Measurements from ENCODE around the gene MYO9A. TPM values are rescaled to one million over a fixed set of nuclear protein-coding genes. Genes with fewer than 3 reads are reported as not detected.
A peak's percentile ranks its signal among the peaks of the same experiment; 100 is the strongest.

Gene MYO9A
- total RNA-seq, 1 donor from 2014 or later = 111 TPM

DNA sequence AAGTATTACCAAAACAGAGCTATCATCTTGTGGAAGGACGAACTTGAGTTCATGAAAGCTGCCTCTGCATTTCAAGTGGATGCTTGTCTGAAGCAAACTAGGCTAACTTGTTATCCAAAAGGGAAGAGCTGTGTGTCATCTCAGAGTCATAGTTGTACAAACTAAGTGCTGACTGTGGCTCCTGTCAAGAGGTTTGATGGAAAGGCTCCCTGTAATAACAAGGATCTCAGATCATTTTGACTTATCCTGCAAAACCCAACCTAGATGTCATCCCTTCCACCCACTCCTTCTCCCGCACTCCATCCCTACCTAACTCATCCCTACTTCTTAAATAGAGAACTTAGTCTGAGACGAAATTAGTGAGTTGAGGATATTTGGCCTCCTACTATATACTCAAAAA lies 196.8 kb downstream of the MYO9A start:
- no peaks in the 10 kb centered on the region for H3K36me3 Mint-ChIP-seq (ENCODE audit: unreplicated experiment)
- H3K4me1 Mint-ChIP-seq (ENCODE audit: low read depth, unreplicated experiment) = peaks cover 5% of the 10 kb centered on the region
- no peak overlapping the region for H3K27ac Mint-ChIP-seq (ENCODE audit: unreplicated experiment)
- peaks cover 1% of the 10 kb centered on the region for H3K27me3 Mint-ChIP-seq (ENCODE audit: unreplicated experiment)
- TF ChIP-seq, protein P1, sequence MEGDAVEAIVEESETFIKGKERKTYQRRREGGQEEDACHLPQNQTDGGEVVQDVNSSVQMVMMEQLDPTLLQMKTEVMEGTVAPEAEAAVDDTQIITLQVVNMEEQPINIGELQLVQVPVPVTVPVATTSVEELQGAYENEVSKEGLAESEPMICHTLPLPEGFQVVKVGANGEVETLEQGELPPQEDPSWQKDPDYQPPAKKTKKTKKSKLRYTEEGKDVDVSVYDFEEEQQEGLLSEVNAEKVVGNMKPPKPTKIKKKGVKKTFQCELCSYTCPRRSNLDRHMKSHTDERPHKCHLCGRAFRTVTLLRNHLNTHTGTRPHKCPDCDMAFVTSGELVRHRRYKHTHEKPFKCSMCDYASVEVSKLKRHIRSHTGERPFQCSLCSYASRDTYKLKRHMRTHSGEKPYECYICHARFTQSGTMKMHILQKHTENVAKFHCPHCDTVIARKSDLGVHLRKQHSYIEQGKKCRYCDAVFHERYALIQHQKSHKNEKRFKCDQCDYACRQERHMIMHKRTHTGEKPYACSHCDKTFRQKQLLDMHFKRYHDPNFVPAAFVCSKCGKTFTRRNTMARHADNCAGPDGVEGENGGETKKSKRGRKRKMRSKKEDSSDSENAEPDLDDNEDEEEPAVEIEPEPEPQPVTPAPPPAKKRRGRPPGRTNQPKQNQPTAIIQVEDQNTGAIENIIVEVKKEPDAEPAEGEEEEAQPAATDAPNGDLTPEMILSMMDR (IDR thresholded peaks at IDR 0.05; ENCODE audit: partially characterized antibody, unreplicated experiment) = no peak
- H3K9me3 Mint-ChIP-seq (ENCODE audit: unreplicated experiment) = no peaks in the 10 kb centered on the region
- DNase-seq = no peak
- H3K4me3 Mint-ChIP-seq (ENCODE audit: unreplicated experiment) = no peak overlapping the region

DNA sequence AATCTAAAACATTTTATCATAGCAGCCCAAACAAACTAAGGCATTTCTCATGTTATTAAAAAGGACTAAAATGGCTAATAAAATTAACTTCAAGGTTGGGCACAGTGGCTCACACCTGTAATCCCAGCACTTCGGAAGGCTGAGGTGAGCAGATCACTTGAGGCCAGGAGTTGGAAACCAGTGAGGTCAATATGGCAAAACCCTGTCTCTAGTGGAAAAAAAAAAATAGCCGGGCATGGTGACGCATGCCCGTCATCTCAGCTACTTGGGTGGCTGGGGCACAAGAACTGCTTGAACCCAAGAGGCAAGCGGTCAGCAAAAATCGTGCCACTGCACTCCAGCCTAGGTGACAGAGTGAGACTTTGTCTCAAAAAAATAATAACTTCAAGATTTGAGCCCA lies 197.4 kb downstream of the MYO9A start:
- H3K36me3 Mint-ChIP-seq (ENCODE audit: unreplicated experiment) = no peaks in the 10 kb centered on the region
- peaks cover 1% of the 10 kb centered on the region for H3K27me3 Mint-ChIP-seq (ENCODE audit: unreplicated experiment)
- H3K9me3 Mint-ChIP-seq (ENCODE audit: unreplicated experiment) = no peaks in the 10 kb centered on the region
- peaks cover 5% of the 10 kb centered on the region for H3K4me1 Mint-ChIP-seq (ENCODE audit: low read depth, unreplicated experiment)
- no peak overlapping the region for H3K27ac Mint-ChIP-seq (ENCODE audit: unreplicated experiment)
- no peak overlapping the region for H3K4me3 Mint-ChIP-seq (ENCODE audit: unreplicated experiment)
- TF ChIP-seq, protein P1 (IDR thresholded peaks at IDR 0.05; ENCODE audit: partially characterized antibody, unreplicated experiment) = no peak
- DNase-seq = no peak

DNA sequence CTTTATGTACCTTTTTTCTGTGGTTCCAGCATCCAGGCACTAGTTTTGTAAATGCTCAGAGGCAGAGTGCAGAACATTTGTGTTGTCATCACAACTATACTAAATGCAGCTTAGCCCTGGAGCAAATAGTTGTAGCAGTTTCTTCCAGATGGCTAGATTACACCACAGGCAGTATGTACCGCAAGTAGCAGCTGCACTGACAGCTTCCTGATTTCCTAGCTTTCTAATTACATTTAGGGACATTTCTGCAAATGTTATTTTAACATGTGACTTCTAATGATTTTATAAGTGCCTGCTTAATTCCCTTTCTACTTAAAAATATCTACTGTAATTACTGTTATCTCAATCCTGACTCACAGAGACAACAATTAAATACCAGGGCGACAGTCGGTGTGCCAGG lies 201.1 kb downstream of the MYO9A start:
- Mint-ChIP-seq H3K27me3 (ENCODE audit: unreplicated experiment) (peaks cover 1% of the 10 kb centered on the region), H3K9me3 (ENCODE audit: unreplicated experiment) (no peaks in the 10 kb centered on the region), H3K4me3 (ENCODE audit: unreplicated experiment) (no peak overlapping the region), H3K27ac (ENCODE audit: unreplicated experiment) (peak overlapping the region; percentile 33), H3K36me3 (ENCODE audit: unreplicated experiment) (peaks cover 5% of the 10 kb centered on the region), H3K4me1 (ENCODE audit: low read depth, unreplicated experiment) (peaks cover 5% of the 10 kb centered on the region)
- TF ChIP-seq, protein P1 (IDR thresholded peaks at IDR 0.05; ENCODE audit: partially characterized antibody, unreplicated experiment) = no peak
- no peak for DNase-seq

DNA sequence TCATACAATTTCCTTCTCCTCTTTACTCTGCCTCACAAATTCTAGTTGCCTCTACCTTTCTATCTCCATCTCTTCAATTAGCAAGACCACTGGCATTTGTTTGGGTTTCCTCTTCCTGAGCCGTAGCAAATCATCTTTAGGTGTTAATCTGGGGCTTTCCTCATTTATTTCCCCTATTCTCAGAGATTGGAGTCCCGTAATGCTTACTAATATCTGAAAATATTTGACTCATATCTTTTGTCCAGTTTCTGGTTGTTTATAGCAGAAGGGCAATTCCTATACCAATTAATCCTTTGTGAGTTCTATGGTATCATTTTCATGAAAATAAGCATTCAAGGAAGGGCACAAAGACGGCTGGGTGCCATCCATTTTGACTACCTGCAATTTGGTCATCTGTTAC lies 203.9 kb downstream of the MYO9A start:
- DNase-seq = no peak
- Mint-ChIP-seq H3K27ac (ENCODE audit: unreplicated experiment) (no peak overlapping the region), H3K27me3 (ENCODE audit: unreplicated experiment) (no peaks in the 10 kb centered on the region), H3K9me3 (ENCODE audit: unreplicated experiment) (no peaks in the 10 kb centered on the region), H3K36me3 (ENCODE audit: unreplicated experiment) (peaks cover 5% of the 10 kb centered on the region), H3K4me1 (ENCODE audit: low read depth, unreplicated experiment) (peaks cover 5% of the 10 kb centered on the region), H3K4me3 (ENCODE audit: unreplicated experiment) (no peak overlapping the region)
- TF ChIP-seq, protein P1 (IDR thresholded peaks at IDR 0.05; ENCODE audit: partially characterized antibody, unreplicated experiment) = no peak

DNA sequence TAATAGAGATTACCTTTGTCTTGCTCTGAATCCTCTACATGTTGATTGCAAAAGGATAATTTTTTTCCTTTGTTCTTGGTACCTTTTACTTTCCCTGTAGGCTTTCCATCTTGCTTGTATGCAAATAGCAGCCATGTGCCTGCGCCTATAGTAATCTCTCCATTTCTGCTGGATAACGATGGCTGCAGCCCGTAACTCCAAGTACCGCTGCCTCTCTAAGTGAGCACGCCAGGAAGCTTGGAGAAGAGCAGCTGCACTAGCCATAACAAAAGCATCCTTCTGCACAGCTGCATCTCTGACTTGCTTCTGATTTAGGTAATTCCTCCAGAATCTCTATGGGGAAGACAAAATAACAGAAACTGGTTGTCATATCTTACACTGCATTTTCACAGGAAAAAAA lies 218.3 kb downstream of the MYO9A start:
- TF ChIP-seq, protein P1 (IDR thresholded peaks at IDR 0.05; ENCODE audit: partially characterized antibody, unreplicated experiment) = no peak
- Mint-ChIP-seq H3K4me1 (ENCODE audit: low read depth, unreplicated experiment) (peaks cover 2% of the 10 kb centered on the region), H3K36me3 (ENCODE audit: unreplicated experiment) (peaks cover 7% of the 10 kb centered on the region), H3K9me3 (ENCODE audit: unreplicated experiment) (no peaks in the 10 kb centered on the region), H3K27me3 (ENCODE audit: unreplicated experiment) (no peaks in the 10 kb centered on the region), H3K4me3 (ENCODE audit: unreplicated experiment) (no peak overlapping the region), H3K27ac (ENCODE audit: unreplicated experiment) (peak overlapping the region; percentile 26)
- DNase-seq = no peak
